MM.1S (cell line): ENCODE data around the gene RHOBTB1.

Experiments
- DNase-seq: peaks from one replicate; pipeline ENCODE4 v3.0.0-alpha.2; 2015
- H2AFZ ChIP-seq: fragments of 300-600 bp; sonication (generic); 2 replicates; pipeline ENCODE4 v1.6.0; 2016; ENCODE audit warnings: antibody characterized with exemption, low read length
- H3F3A ChIP-seq: fragments of 300-600 bp; sonication (generic); 2 replicates; pipeline ENCODE4 v1.6.1; 2016; ENCODE audit warnings: mild to moderate bottlenecking, antibody characterized with exemption, low read length, moderate library complexity, mixed read lengths; ENCODE audit not compliant: insufficient read depth
- H3K27ac ChIP-seq: fragments of 300-600 bp; sonication (generic); 2 replicates; pipeline ENCODE4 v1.5.1; 2016; ENCODE audit warnings: mild to moderate bottlenecking, low read length
- H3K27me3 ChIP-seq: fragments of 300-600 bp; sonication (generic); replicated peaks from 2 replicates; pipeline ENCODE4 v1.6.0; 2016; ENCODE audit warnings: low read length; ENCODE audit not compliant: insufficient read depth
- H3K36me3 ChIP-seq: fragments of 300-600 bp; sonication (generic); replicated peaks from 2 replicates; pipeline ENCODE4 v1.6.1; 2016; ENCODE audit warnings: mild to moderate bottlenecking, low read length, mixed read lengths; ENCODE audit not compliant: insufficient read depth
- H3K4me1 ChIP-seq: fragments of 300-600 bp; sonication (generic); 2 replicates; pipeline ENCODE4 v1.6.1; 2016; ENCODE audit warnings: low read length, mixed read lengths
- H3K4me2 ChIP-seq: fragments of 300-600 bp; sonication (generic); 2 replicates; pipeline ENCODE4 v1.6.0; 2016; ENCODE audit warnings: low read depth, low read length
- H3K4me3 ChIP-seq: fragments of 300-600 bp; sonication (generic); 2 replicates; pipeline ENCODE4 v1.5.1; 2016; ENCODE audit warnings: low read length, mixed read lengths
- H3K79me2 ChIP-seq: fragments of 300-600 bp; sonication (generic); 2 replicates; pipeline ENCODE4 v1.6.1; 2016; ENCODE audit warnings: mixed run types, low read length, mixed read lengths
- H3K9ac ChIP-seq: fragments of 300-600 bp; sonication (generic); 2 replicates; pipeline ENCODE4 v1.6.1; 2016; ENCODE audit warnings: low read length, mixed read lengths
- H3K9me2 ChIP-seq: fragments of 300-600 bp; sonication (generic); replicated peaks from 2 replicates; pipeline ENCODE4 v1.6.1; 2016; ENCODE audit warnings: mild to moderate bottlenecking, low read length, mixed read lengths; ENCODE audit not compliant: insufficient read depth
- H3K9me3 ChIP-seq: fragments of 300-600 bp; sonication (generic); replicated peaks from 2 replicates; pipeline ENCODE4 v1.6.1; 2016; ENCODE audit warnings: mild to moderate bottlenecking, low read length, mixed read lengths; ENCODE audit not compliant: insufficient read depth
- H4K20me1 ChIP-seq: fragments of 300-600 bp; sonication (generic); 2 replicates; pipeline ENCODE4 v1.6.1; 2016; ENCODE audit warnings: mild to moderate bottlenecking, low read length, moderate library complexity, mixed read lengths; ENCODE audit not compliant: insufficient read depth
- EZH2 ChIP-seq: fragments of 300-600 bp; sonication (generic); optimal IDR thresholded peaks from 2 replicates; pipeline ENCODE3; 2017; ENCODE audit warnings: low read depth, mild to moderate bottlenecking, antibody characterized with exemption, low read length, mixed read lengths
- EZH2phosphoT487 ChIP-seq: fragments of 300-600 bp; sonication (generic); IDR thresholded peaks from 2 replicates; pipeline ENCODE4 v1.6.1; 2018; ENCODE audit warnings: antibody characterized with exemption, low read length
- TF ChIP-seq, protein P1 (sequence below): fragments of 300-600 bp; sonication (generic); IDR thresholded peaks from 2 replicates; pipeline ENCODE4 v1.5.1; 2016; ENCODE audit warnings: antibody characterized with exemption, low read length, mixed read lengths

The RHOBTB1 gene

DNA sequence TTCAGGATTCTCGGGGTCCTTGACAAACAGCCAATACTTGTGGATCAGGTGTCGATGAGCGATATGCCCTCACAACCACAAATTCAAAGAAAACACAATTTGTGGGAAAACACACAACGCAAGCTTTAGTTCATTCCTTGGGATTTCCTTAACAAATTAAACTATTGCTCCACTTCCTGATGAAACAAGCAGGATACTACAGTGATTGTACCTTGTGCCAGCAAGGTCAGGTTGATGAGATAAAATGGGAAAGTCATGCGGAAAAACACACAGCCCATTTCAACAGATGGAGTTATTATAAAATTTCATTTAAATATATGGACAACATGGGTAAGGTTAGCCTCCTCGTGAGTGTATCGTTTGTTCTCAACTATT is 8.8 kb upstream of the RHOBTB1 start:
- Histone ChIP-seq H3K9me2 (no peaks in the 10 kb centered on the region), H3K4me3 (no peak overlapping the region), H3K4me2 (no peak overlapping the region), H2AFZ (no peak overlapping the region), H3K27ac (no peak overlapping the region), H3F3A (no peaks in the 10 kb centered on the region; the same call in 1 of the 2 replicates), H3K9ac (no peak overlapping the region), H3K36me3 (no peaks in the 10 kb centered on the region), H3K79me2 (no peaks in the 10 kb centered on the region), H3K9me3 (no peaks in the 10 kb centered on the region), H3K4me1 (peaks cover 8% of the 10 kb centered on the region; the same call in 1 of the 2 replicates), H3K27me3 (peaks cover 22% of the 10 kb centered on the region), H4K20me1 (no peaks in the 10 kb centered on the region)
- TF ChIP-seq, protein P1, sequence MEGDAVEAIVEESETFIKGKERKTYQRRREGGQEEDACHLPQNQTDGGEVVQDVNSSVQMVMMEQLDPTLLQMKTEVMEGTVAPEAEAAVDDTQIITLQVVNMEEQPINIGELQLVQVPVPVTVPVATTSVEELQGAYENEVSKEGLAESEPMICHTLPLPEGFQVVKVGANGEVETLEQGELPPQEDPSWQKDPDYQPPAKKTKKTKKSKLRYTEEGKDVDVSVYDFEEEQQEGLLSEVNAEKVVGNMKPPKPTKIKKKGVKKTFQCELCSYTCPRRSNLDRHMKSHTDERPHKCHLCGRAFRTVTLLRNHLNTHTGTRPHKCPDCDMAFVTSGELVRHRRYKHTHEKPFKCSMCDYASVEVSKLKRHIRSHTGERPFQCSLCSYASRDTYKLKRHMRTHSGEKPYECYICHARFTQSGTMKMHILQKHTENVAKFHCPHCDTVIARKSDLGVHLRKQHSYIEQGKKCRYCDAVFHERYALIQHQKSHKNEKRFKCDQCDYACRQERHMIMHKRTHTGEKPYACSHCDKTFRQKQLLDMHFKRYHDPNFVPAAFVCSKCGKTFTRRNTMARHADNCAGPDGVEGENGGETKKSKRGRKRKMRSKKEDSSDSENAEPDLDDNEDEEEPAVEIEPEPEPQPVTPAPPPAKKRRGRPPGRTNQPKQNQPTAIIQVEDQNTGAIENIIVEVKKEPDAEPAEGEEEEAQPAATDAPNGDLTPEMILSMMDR: no peak
- TF ChIP-seq EZH2 (no peak), EZH2phosphoT487 (no peak)
- DNase-seq: no peak

DNA sequence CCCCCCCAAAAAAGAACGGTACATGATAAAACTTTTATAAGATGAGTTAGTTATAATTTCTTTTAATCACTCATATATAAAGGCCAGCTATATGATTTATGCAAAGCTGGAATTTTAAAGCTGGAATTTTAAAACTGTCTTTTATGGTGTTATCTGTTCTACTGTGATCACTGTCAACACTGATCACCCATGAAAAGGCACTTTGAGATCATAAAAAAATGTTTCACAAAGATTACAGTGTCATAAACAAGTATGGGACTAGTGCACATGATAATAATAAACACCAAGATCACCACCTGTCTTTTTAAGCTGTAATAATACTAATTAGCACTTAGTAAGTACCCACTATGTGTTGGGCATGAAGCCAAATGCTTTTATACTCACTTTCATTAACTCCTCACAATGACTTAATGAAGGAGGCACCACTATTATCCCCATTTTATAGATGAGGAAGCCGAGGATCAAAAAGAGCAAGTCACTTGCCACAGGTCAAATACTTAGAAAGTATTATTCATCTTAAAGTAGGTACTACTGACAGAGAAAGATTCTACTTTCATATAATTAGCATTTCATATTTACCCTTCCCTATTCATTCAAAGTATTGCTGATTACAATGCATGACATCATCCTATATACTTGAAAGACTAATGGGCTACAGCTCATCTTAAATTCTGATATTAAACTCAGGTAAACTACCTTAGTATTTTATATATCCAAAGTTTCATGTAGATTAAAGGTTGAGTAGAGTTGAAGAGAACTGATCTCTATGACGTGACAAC is 8.3 kb upstream of the RHOBTB1 start:
- Histone ChIP-seq H3K9ac (no peak overlapping the region), H3K79me2 (no peaks in the 10 kb centered on the region), H2AFZ (no peak overlapping the region), H3K27me3 (peaks cover 28% of the 10 kb centered on the region), H3K4me1 (peaks cover 8% of the 10 kb centered on the region; the same call in 1 of the 2 replicates), H3K4me3 (no peak overlapping the region), H3K27ac (no peak overlapping the region), H3F3A (no peaks in the 10 kb centered on the region; the same call in 1 of the 2 replicates), H3K9me3 (no peaks in the 10 kb centered on the region), H3K4me2 (no peak overlapping the region), H3K9me2 (no peaks in the 10 kb centered on the region), H4K20me1 (no peaks in the 10 kb centered on the region), H3K36me3 (no peaks in the 10 kb centered on the region)
- no peak for DNase-seq
- TF ChIP-seq, protein P1: no peak
- TF ChIP-seq EZH2: no peak
- TF ChIP-seq EZH2phosphoT487: no peak

DNA sequence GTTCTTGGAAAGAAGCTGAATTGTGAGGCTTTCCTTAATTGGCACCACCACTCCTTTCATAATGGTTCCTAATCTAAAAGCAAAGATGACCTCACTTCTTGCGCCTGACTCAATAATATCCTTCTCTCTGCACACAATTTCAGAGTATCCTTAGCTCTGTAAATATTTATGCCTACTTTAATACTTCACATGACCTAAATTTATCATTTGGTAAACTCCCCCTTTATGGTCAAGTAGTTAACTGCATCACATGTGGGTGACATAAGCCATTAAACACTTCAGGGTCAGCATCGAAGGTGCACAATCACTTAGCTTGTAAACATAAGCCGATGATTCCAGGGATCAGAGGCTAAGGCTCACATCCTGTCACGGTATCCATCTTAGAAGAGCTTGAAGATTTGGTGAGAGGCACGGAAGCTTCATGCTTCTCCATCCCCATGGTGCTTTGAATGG is 7.3 kb upstream of the RHOBTB1 start:
- Histone ChIP-seq H3K4me2 (no peak overlapping the region), H3K4me3 (no peak overlapping the region), H3K27me3 (peaks cover 37% of the 10 kb centered on the region), H3K4me1 (peaks cover 8% of the 10 kb centered on the region; the same call in 1 of the 2 replicates), H3K9ac (no peak overlapping the region), H2AFZ (no peak overlapping the region), H3K79me2 (no peaks in the 10 kb centered on the region), H3F3A (no peaks in the 10 kb centered on the region; the same call in 1 of the 2 replicates), H3K9me2 (no peaks in the 10 kb centered on the region), H3K9me3 (no peaks in the 10 kb centered on the region), H3K36me3 (no peaks in the 10 kb centered on the region), H3K27ac (no peak overlapping the region), H4K20me1 (no peaks in the 10 kb centered on the region)
- DNase-seq: no peak
- TF ChIP-seq EZH2: no peak
- no peak for TF ChIP-seq EZH2phosphoT487
- TF ChIP-seq, protein P1: no peak
